Left hindlimb (tissue), 1 donor: ENCODE measurements around the gene TRPV4.
A peak's percentile ranks its signal among the peaks of the same experiment; 100 is the strongest.

Experiments used
- DNase-seq: peaks from one replicate; pipeline ENCODE4 v3.0.0-alpha.2; 2018

Gene TRPV4

DNA sequence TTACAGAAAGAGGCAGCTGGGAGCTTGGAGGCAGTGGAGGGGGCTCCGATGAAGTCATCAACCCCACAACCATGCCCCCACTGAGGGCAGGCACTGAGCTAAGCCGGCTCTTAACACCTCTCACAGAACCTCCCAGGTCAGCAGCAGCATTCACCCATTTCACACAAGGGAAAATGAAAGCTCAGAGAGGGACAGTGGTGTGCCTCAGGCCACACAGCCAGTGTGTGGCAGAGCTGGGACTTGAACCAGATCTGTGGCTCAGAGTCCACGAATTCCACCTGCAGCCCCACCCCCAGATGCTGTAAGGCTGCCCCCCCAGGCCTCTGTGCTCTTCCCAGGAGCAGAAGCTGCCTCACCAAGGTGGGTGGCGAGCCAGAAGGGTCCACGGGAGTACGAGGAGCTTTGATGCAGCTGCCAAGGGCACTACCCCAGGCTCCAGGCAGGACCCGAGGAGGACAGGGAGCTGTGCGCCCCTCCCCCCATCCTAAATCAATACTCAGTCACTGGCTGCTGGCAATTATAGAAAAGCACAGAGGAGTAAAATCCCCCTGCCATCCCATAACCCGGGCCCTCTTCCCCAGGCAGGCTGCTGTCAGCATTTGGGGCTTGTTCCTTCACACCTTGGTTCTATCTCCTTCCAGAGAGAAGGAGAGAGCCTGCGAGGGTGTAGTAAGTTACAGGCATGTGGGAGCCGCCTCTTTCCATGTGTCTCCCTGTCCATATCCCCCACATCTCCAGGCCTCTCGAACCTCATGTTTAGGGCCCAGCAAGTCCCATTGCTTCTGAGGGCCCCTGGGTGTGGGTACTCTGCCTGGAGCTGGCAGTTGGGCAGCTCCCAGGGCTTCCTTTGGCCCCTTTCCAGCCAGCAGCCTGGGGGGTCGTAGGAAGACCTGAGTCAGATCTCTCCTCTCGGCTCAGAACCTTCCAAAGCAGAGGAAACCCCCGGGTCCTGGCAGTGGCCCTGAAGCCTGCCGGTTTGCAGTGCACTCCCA is 72.0 kb downstream of the TRPV4 start:
- no peak for DNase-seq

- peak; percentile 46 for DNase-seq
These were observed 72.9 kb downstream of the TRPV4 start for GRCh38 chr12:109760031-109760929.

DNA sequence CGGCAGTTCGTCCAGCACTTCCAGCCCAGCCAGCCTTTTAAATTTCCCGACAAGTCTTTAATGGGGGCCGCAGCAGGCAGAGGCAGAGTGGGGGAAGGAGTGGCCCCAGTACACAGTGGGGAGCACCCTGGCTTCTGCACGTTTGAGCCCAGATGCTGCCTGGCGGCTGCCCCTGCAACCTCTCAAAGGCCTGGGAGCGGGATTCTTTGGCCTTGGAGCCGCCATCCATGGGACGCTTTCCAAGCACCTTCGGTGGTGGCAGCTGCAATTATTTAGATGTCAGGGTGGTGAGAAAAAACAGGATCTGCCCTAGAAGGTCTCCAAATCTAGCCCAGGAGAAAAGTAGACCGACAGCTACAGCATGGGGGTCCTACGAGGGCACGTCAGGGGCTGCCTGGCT is 73.6 kb downstream of the TRPV4 start:
- no peak for DNase-seq

DNA sequence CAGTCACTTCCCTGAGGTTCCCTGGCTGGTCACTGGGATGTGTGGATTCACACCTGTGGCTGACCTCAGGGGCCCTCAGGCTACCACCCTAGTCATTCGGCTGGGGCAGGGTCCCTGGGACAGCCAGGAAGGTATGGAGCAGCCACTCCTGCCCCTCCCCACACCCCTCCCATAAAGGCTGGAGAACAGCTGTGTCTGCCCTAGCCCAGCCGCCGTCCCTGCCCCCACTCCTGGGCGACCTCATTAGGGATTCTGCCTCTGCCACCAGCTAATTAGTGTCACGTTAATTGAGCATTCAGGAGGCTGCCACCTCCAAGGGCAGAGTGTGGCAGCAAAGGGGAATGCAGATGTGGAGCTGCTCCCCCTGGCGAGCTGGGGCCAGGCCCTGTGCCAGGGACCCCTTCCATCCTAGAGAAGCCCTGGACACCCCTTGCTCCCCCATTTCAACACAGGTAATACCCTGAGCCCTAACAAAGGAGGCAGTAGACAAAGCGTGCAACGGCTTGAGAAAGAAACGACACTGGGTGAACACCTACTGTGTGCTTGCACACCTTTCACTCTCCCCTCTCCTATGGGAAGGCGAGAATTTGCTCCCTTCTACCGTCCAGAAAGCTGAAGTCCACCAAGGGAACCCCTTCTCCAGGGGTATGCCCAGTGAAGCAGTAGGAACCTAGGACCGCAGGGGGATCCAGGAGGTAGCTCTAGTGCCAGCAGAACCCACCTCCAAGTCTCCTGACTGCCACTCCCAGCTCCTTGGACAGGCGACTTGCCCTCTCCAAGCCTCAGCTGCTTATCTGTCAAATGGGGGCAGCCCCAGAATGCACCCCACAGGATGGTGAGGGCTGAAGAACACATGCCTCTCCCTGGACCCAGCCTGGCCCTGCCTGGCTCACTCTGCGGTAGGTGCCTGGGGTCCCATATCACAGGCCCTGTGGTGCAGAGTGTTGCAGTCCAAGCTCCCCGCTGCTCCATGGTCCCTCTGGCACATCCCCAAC is 74.5 kb downstream of the TRPV4 start:
- no peak for DNase-seq

DNA sequence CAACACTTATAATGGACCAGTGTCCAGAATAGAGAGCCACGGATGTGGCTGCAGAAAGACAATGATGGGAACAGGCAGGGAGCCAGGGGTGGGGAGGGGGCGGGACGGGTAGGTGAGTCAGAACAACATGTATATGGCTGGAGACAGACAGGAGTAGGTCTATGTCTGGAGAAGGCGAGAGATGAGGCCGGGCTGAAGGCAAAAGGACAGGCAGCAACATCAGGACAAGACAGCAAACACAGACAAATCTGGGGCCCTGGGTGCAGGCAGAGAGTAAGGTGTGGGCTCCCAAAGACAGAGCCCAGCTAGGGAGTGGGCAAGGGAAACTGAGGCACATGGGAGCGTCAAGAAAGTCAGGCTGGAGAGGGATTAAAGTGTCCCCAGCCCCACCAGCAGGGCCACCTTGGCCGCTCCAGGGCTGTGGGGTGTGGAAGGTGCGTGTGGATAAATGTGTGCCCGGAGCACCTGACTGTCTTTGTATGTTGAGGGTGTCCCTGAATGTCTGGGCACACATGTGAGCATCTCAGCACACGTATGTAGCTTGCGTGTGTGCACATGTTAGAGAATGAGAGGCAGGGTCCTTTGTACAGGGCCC is 75.4 kb downstream of the TRPV4 start:
- no peak for DNase-seq

DNA sequence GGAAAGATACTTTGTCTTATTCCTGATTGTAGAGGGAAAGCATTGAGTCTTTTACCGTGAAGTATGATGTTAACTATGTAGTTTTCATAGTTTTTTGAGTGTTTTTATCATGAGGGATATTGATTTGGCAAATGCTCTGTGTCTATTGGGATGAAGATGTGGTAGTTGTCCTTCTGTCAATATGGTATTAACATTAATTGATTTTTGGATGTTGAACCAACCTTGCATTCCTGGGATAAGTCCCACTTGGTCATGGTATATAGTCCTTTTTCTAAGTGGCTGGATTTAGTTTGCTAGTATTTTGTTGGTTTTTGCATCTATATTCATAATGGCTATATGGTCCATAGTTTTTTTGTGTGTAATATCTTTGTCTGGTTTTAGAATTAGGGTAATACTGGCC is 76.7 kb downstream of the TRPV4 start:
- DNase-seq, result no peak

DNA sequence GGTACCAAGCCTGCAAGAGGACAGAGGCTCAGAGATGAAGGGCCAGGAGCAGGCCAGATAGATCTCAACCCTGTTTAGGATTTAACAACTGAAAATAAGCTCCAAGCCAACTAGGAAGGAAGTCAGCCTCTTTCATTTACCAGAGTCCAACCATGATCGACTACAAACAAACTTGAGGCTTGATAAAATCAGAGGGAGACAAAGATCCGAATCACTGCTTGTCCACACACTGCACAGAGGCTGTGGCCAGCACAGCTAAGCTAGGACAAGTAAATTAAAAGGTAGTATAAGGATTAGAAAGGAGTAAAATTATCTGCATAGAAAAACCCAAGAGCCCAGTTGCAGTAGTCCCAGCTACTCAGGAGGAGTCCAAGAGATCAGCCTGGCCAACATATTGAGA is 79.2 kb downstream of the TRPV4 start:
- no peak for DNase-seq

DNA sequence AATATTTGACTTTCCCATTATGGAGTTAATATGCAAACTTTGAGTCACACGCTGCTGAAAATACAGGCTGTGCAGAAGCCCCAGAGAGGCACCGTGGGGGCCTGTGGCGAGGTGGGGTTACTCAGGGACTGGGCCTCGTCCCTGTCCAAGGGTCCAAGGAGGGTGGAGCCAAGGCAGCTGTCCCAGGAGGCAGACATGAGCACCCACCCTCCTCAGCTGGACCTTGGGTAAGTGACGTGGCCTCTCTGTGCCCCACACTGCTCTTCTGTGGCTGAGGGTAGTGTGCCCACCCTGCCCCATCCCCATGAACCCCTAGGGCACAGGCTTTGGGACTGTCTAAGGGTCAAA is 80.2 kb downstream of the TRPV4 start:
- DNase-seq, result no peak

GRCh38 chr12:109752117-109753053 is 80.8 kb downstream of the TRPV4 start:
- no peak for DNase-seq

DNA sequence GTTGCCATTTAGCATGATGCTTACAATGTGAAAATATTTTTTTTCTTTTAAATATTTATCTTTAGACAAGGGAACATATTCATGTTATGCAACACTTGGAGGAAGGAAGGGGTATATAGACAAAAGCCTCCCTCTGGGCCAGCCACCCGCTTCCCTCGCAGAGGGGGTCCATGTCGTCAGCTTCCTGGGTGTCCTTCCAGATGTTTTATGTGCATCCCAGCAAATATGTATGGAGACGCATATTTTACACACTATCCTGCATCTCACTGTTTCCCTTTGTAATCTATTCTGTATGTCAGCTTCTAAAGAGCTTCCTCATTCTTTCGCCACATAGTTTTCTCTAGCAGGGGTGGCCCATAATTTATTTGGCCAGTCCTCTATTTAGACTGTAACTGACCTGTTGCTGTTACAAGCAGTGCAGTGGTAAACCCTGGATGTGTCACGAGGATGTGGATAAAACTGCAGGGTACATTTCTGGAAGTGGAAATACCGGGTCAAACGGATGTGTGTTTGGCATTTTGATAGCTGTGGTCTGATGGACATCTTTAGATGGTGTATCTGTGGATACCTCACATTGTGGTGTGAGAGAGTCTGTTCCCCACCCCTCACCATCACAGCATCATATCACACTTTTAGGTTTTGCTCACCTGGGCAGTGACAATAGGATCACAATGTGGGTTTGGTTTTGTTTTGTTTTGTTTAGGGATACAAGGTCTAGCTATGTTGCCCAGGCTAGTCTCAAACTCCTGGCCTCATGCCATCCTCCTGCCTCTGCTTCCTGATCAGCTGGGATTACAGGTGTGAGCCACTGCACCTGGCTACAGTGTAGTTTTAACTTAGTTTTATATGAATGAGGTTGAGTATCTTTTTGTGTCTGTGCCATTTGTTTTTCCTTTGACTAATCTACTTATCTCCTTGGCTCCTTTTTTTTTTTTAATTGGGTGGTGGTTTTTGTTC is 87.9 kb downstream of the TRPV4 start:
- peak; percentile 15 for DNase-seq

DNA sequence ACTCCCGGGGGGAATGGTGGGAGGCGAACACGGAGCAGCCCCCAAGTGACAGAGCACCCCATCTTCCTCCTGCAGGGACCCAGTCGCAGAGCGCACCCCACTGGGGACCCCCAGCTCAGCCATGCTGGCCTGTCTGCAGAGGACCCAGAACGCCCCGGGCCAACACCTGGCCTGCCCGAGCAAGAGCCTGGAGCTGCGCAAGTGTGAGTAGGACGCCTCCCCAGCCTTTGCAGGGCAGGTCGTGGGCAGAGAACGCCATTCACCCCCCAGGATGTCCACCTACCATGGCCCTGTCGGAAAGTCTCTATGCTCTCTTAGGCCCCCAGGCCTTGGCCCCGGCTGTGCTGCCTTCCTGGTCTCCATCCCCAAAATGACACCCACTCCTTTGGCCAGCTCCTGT is 89.2 kb downstream of the TRPV4 start:
- peak; percentile 18 for DNase-seq

DNA sequence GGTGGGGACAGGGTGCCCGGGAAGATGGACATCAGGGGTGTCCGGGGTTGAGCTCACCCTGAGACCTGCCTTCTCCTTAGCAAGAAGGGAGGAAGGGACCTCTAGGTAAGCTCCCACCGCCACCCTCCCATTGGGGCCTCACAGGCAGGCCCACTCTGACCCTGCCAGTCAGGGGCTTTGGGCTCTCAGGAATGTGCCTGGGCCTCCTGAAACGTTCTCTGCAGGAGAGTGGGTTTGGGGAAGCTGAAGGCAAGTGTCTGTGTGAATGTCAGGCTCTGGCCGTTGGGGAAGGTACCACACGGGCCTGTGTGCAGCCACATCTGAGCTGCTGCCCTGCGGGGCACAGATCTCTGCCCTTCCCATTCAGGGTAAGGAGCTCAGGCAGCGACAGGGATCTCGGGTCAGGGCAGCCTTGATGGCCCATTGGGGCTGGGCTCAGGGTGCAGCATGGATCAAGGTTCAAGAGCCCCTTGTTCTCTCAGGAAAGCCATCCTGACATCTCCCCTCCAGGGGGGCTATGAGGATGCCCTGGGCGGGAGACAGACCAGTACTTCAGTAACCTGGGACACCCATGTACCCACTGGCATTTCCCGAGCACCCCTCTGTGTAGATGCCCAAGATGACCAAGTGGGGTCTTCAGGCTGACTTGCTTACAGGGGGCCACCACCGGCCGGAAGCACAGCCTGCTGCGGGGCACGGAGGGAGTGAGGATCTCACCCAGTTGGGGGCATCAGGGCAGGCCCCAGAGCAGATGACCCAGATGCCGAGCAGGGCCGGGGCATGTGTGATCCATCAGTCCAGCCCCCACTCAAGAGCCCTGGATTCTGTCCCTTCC is 89.9 kb downstream of the TRPV4 start:
- DNase-seq, result peak; percentile 20

- peak; percentile 13 for DNase-seq
These were observed 91.1 kb downstream of the TRPV4 start for GRCh38 chr12:109741970-109742703.

- DNase-seq, result no peak
These were observed 91.8 kb downstream of the TRPV4 start for GRCh38 chr12:109741286-109741969.

DNA sequence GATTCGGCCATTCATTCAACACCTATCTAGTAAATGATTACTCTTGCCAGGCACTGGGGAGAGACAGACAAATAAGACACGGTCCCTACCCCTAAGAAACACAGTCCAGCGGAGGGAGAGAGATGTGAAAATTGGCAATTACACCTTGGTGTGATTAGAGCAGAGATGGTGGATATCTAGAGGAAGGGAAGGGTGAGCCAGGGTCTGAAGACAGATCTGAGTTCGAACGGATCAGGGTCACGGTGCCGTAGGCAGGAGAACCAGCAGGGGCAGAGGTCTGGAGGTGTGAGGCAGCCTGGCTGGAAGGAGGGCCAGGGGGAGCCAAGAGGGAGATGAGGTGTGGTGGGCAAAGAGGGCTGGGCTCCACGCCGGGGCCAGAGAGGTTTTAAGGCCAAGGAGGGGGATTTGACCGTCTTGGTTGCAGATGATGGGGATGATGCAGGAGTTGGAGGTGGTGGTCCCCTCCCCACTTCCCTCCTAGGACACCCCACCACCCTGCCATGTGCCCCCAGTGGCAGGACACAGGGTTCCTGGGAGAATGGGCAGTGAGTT is 92.4 kb downstream of the TRPV4 start:
- DNase-seq, result no peak

DNA sequence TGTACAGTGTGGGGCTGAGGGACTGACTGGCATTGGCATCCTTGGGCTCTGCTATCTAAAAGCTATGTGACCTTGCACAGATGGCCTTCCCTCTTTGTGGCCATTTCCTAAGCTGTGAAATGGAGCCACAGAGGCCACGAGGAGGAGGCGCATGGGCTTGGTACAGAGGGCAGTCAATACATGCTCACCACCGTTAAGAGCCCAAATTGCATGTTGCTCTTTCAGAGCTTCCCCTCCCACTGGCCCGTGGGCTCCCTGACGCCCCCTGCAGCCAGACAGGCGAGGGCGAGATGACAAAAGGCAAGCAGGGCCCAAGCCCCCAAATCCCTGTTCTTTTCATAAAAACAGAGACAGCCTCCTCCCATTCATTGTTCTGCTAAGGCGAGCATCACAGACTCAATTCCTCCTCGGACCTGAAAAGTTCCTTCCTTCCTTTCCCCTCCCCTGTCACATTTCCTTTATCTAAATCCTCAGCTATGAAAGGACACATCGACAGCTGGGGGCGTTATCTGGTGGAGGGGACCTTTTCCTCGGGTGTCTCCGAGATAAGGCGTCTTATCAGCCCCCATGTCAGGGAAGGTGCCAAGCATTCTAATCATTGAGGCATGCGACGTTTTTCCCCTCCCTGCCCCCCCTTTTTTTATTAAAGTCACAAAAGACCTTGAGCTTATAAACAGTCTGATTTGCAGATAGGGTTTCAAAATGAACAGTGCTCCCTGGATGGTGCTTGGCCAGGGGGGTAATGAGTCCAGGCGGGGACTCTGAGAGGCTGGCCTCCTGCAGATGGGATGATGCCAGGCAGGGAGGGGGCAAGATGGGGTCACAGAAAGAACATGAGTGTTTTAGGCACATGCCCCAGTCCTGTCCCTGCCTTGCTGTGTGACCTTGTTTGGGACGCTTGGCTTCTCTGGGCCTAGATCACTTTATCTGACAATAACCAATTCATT is 93.2 kb downstream of the TRPV4 start:
- DNase-seq, result no peak
